Activated T-cell treated with anti-CD3 and anti-CD28 coated beads, Interleukin-2, amount 50 U/mL, for 72 hours (primary cell): Measurements from ENCODE around the gene NDUFS3. TPM values are rescaled to one million over a fixed set of nuclear protein-coding genes. Genes with fewer than 3 reads are reported as not detected.
"Not testable (repeated sequence)": the region's sequence is repeated elsewhere in the genome, so short reads cannot be mapped to it uniquely, and the experiment has no call there.

Experiments used
- ATAC-seq, 2 donors: fragments of 150-1000 bp; cut with Tn5 transposase; replicated peaks in 1 of 2; 2 replicates each; pipeline ENCODE4 v1.10.0; 2021; ENCODE audit warnings: moderate library complexity in 2 of 2, mild to moderate bottlenecking in 1 of 2
- DNase-seq, 2 donors: peaks; one replicate each; pipeline ENCODE4 v3.0.0; 2021 to 2022; ENCODE audit warnings: mixed read lengths in 1 of 2
- H3K27ac Mint-ChIP-seq: one replicate; pipeline ENCODE4 v1.8.0; 2022; ENCODE audit warnings: mild to moderate bottlenecking, moderate library complexity, mixed read lengths
- H3K27me3 Mint-ChIP-seq: one replicate; pipeline ENCODE4 v1.8.0; 2022; ENCODE audit warnings: low read depth, mixed read lengths
- H3K36me3 Mint-ChIP-seq, 2 donors: one replicate each; pipeline ENCODE4 v1.8.0; 2022; ENCODE audit warnings: mixed read lengths in 2 of 2, mild to moderate bottlenecking in 1 of 2; ENCODE audit not compliant: insufficient read depth in 2 of 2
- H3K4me1 Mint-ChIP-seq: one replicate; pipeline ENCODE4 v1.8.0; 2022; ENCODE audit warnings: low read depth, mixed read lengths
- H3K4me3 Mint-ChIP-seq, 2 donors: one replicate each; pipeline ENCODE4 v1.8.0; 2022; ENCODE audit warnings: mild to moderate bottlenecking in 2 of 2, mixed read lengths in 2 of 2, moderate library complexity in 2 of 2
- H3K9me3 Mint-ChIP-seq, 2 donors: one replicate each; pipeline ENCODE4 v1.8.0; 2022; ENCODE audit warnings: mixed read lengths in 2 of 2
- total RNA-seq, 2 donors: library from RNA; stranded (reverse); gene quantifications; one replicate each; pipeline ENCODE4 v1.2.3, GENCODE V29; 2022

The NDUFS3 gene
- total RNA-seq: 10 to 100 TPM; 78.9 to 84.2 TPM

DNA sequence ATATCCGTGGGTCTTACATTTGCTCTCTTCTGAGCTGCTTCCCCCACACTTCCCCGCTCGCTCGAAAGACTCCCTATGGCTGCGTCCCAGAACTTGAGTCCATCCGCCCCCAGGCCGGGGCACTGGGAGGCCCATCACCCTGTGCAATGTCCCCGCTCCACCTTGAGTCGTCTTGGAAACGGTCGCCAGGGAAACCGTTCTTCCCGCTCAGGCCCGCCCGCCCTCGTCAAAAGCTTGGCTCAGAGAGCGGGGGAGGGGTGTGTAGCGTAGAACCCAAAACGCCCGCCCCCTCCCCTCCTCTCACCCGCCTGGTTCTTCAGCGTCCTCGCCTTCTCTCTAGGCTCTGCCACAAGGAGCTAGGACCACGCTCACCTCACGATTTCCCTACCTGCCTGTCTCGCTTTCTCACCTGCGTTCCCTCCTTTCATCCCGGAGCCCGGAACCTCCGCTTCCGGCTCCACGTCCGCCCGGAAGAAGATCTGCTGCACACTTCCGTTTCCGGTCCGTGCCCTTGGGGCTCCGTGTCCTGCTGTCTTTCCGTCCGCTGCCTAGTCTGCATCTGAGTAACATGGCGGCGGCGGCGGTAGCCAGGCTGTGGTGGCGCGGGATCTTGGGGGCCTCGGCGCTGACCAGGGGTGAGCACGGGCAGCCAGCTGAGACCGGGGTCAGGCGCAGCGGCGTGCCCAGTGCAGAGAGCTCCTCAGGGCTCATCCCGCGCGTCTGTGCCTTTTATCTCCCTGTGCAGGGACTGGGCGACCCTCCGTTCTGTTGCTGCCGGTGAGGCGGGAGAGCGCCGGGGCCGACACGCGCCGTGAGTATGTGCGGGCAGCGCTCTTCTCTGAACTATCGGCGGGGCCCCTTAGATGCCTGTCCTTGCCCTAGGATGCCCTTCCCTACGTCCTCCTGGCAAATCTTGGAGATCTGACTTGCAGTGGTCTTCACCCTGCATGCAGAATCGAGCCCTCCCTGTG lies at the start of gene NDUFS3, which contains the start of gene KBTBD4:
TSS of gene NDUFS3 (plus strand) at position 551 of the 971 bp plus-strand sequence. CDS start at position 569, 18 bp downstream.
TSS of gene KBTBD4 (minus strand) at position 447 of the 971 bp plus-strand sequence. CDS start at position 428, 19 bp downstream.
- Mint-ChIP-seq H3K4me3 (peak within 1 kb of the TSS; percentile 90 to 94), H3K36me3 (peaks cover 10 to 21% of the 10 kb centered on the region in 2 donors), H3K27ac (peak within 1 kb of the TSS; percentile 97), H3K27me3 (no peaks in the 10 kb centered on the region), H3K4me1 (peaks cover 43% of the 10 kb centered on the region), H3K9me3 (no peaks in the 10 kb centered on the region)
- ATAC-seq (peak; percentile 97), DNase-seq (peak; percentile 88 to 92)

- Mint-ChIP-seq H3K36me3 (peaks cover 0 to 3% of the 10 kb centered on the region in 2 donors), H3K27ac (peak overlapping the region; percentile 86), H3K9me3 (no peaks in the 10 kb centered on the region), H3K4me3 (no peak overlapping the region), H3K4me1 (peaks cover 72% of the 10 kb centered on the region), H3K27me3 (no peaks in the 10 kb centered on the region)
- ATAC-seq: no peak
- no peak for DNase-seq
Measured at GRCh38 chr11:47529951-47530350, 48.9 kb upstream of the NDUFS3 start.

DNA sequence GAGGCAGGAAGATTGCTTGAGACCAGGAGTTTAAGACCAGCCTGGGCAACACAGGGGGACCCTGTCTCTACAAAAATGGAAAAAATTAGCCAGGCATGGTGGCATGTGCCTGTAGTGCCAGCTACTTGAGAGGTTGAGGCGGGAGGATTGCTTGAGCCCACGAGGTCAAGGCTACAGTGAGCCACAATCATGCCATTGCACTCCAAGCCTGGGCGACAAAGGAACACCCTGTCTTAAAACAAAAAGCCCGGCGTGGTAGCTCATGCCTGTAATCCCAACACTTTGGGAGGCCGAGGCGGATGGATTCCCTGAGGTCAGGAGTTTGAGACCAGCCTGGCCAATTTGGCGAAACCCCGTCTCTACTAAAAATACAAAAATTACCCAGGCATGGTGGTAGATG lies 48.2 kb upstream of the NDUFS3 start:
- Mint-ChIP-seq H3K4me1 (peaks cover 69% of the 10 kb centered on the region), H3K27ac (peak overlapping the region; percentile 86)
- not testable (repeated sequence) for H3K4me3 Mint-ChIP-seq, H3K27me3 Mint-ChIP-seq, ATAC-seq, H3K36me3 Mint-ChIP-seq, H3K9me3 Mint-ChIP-seq, DNase-seq

- H3K9me3 Mint-ChIP-seq: no peaks in the 10 kb centered on the region
- no peak overlapping the region for H3K27ac Mint-ChIP-seq
- no peak overlapping the region for H3K4me3 Mint-ChIP-seq
- ATAC-seq (no peak), DNase-seq (no peak)
- no peaks in the 10 kb centered on the region for H3K27me3 Mint-ChIP-seq
- H3K36me3 Mint-ChIP-seq: peaks cover 0 to 7% of the 10 kb centered on the region in 2 donors
- peaks cover 60% of the 10 kb centered on the region for H3K4me1 Mint-ChIP-seq
Measured at GRCh38 chr11:47531666-47532065, 47.2 kb upstream of the NDUFS3 start.

GRCh38 chr11:47532597-47533213 lies 46.2 kb upstream of the NDUFS3 start:
- Mint-ChIP-seq H3K4me3 (no peak overlapping the region), H3K27me3 (no peaks in the 10 kb centered on the region), H3K27ac (peak overlapping the region; percentile 76), H3K36me3 (peaks cover 0 to 7% of the 10 kb centered on the region in 2 donors), H3K9me3 (no peaks in the 10 kb centered on the region), H3K4me1 (peaks cover 60% of the 10 kb centered on the region)
- DNase-seq (no peak), ATAC-seq (no peak)

- DNase-seq (no peak), ATAC-seq (no peak)
- Mint-ChIP-seq H3K27ac (no peak overlapping the region), H3K9me3 (no peaks in the 10 kb centered on the region), H3K27me3 (no peaks in the 10 kb centered on the region), H3K4me1 (peaks cover 61% of the 10 kb centered on the region), H3K4me3 (no peak overlapping the region), H3K36me3 (peaks cover 0 to 7% of the 10 kb centered on the region in 2 donors)
Measured at GRCh38 chr11:47533690-47534151, 45.2 kb upstream of the NDUFS3 start.

DNA sequence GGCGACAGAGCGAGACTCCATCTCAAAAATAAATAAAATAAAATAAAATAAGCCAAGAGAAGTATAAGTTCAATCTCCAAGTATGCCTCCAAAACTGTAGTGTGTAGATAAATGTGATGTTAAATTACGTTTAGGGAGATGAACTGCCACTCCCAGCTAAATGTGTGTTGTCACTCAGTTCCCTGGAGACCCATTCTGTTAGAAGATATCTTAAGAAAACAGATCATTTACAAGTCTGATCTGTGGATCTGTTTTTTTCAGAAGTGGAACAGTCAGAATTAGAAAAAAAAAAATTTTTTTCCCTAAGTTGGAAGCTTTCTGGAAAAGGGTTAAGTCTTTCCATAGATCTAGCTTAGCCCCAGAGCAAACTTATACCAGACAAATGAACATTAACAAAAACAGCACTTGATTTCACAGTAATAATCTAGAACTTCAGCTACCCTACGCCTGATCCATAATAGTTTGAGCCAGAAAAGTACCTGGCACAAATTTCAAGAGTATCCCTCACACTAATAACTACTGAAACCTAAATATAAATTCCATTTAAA lies 44.1 kb upstream of the NDUFS3 start:
- Mint-ChIP-seq H3K36me3 (peaks cover 1 to 9% of the 10 kb centered on the region in 2 donors), H3K9me3 (no peaks in the 10 kb centered on the region), H3K27me3 (no peaks in the 10 kb centered on the region), H3K4me1 (peaks cover 64% of the 10 kb centered on the region), H3K27ac (peak overlapping the region; percentile 76), H3K4me3 (no peak overlapping the region)
- ATAC-seq (no peak), DNase-seq (no peak)

DNA sequence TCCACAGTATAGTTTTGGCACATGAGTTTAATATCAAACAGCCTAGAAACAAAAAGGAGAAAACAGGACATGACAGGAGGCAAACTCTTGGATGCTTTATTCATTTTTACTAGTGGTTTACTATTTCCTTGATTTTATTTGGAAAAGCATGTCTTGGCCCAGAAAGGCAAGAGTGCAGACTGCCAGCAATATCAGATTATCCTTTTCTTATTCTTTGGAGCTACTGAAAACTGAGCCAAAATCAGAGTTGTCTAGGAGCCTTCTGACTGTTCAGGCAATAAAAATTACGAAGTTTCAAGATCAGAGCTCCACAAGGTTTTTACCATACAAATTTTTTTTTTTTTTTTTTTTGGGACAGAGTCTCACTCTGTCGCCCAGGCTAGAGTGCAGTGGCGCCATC lies 42.0 kb upstream of the NDUFS3 start:
- H3K9me3 Mint-ChIP-seq: no peaks in the 10 kb centered on the region
- peaks cover 73% of the 10 kb centered on the region for H3K4me1 Mint-ChIP-seq
- DNase-seq (no peak), ATAC-seq (no peak)
- no peaks in the 10 kb centered on the region for H3K27me3 Mint-ChIP-seq
- H3K4me3 Mint-ChIP-seq: no peak overlapping the region
- H3K27ac Mint-ChIP-seq: no peak overlapping the region
- H3K36me3 Mint-ChIP-seq: peaks cover 1 to 14% of the 10 kb centered on the region in 2 donors

DNA sequence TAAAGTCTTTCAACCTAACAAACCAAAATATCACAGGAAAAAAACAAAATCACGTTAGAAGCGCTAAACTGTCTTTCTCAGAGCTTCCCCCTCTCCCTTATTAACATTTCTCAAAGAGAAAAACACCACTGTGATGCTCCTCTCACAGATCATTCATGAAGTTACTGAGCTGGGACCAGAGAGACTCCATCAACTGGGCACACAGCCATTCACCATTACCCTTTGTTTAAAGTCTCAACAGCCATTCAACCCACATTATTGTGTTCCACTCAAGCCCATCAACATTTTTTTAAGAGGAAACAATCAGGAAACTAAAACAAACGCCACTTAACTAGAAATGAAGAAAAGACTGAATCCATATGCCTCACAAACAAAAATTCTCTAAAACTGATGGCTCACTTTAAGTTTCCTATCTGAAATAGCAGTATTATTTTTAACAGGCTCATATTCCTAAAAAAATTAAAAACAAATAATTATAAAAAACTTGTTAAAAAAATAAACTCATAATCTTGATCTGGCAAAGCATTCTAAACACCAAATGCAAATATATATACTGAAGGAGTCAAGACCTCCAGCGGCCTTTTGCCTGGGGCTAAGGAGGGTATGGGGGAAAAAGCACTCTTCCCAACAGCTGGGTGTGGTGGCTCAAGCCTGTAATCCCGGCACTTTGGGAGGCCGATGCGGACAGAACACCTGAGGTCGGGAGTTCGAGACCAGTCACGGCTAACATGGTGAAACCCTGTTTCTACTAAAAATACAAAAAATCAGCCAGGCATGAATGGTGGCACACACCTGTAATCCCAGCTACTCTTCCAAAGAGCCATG lies 39.9 kb upstream of the NDUFS3 start:
- H3K36me3 Mint-ChIP-seq: peaks cover 1 to 14% of the 10 kb centered on the region in 2 donors
- DNase-seq (no peak), ATAC-seq (no peak)
- H3K9me3 Mint-ChIP-seq: no peaks in the 10 kb centered on the region
- no peak overlapping the region for H3K4me3 Mint-ChIP-seq
- peak overlapping the region; percentile 98 for H3K27ac Mint-ChIP-seq
- H3K27me3 Mint-ChIP-seq: no peaks in the 10 kb centered on the region
- peaks cover 70% of the 10 kb centered on the region for H3K4me1 Mint-ChIP-seq

DNA sequence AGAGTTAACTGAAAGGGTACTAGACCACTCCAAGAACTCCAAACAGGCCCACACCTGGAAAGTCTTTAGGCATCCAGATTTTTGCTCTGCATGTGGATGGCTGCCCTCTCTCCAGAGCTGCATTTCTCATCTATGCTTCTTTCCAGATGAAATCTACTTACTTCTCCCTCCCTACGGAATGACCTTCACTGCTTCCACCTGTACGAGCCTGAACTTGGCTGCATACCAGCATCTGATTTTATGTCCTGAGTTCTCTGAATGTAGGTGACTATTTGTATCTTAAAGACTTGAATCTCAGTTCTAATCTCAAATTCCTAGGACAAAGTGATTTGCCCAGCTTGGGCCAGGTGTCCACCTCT lies 39.2 kb upstream of the NDUFS3 start:
- peak overlapping the region; percentile 4 to 81 for H3K4me3 Mint-ChIP-seq
- no peak for DNase-seq
- peaks cover 1 to 14% of the 10 kb centered on the region in 2 donors for H3K36me3 Mint-ChIP-seq
- H3K4me1 Mint-ChIP-seq: peaks cover 72% of the 10 kb centered on the region
- ATAC-seq: no peak
- no peaks in the 10 kb centered on the region for H3K27me3 Mint-ChIP-seq
- H3K9me3 Mint-ChIP-seq: no peaks in the 10 kb centered on the region
- peak overlapping the region; percentile 98 for H3K27ac Mint-ChIP-seq

GRCh38 chr11:47541070-47541469 lies 37.8 kb upstream of the NDUFS3 start:
- DNase-seq: no peak
- peak overlapping the region; percentile 98 for H3K27ac Mint-ChIP-seq
- H3K27me3 Mint-ChIP-seq: no peaks in the 10 kb centered on the region
- peak overlapping the region; percentile 70 to 81 for H3K4me3 Mint-ChIP-seq
- no peak for ATAC-seq
- H3K36me3 Mint-ChIP-seq: peaks cover 1 to 9% of the 10 kb centered on the region in 2 donors
- H3K4me1 Mint-ChIP-seq: peaks cover 71% of the 10 kb centered on the region
- no peaks in the 10 kb centered on the region for H3K9me3 Mint-ChIP-seq

DNA sequence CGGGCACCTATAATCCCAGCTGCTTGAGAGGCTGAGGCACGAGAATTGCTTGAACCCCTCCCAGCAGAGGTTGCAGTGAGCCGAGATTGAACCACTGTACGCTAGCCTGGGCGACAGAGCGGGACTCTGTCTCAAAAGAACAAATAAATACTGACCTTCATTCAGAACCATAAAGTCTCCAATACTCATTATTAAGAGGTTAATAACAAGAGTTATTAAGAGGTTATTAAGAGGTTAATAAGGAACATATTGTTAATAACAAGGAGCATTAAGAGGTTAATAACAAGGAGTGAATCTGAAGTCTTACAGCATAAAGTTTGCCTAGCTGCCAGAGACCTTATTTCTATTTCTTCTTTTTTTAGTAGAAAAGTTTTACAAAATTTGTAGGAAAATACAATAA lies 33.6 kb upstream of the NDUFS3 start:
- Mint-ChIP-seq H3K4me1 (peaks cover 77% of the 10 kb centered on the region), H3K4me3 (no peak overlapping the region), H3K36me3 (peaks cover 3 to 9% of the 10 kb centered on the region in 2 donors), H3K9me3 (no peaks in the 10 kb centered on the region), H3K27ac (no peak overlapping the region), H3K27me3 (no peaks in the 10 kb centered on the region)
- ATAC-seq: no peak
- DNase-seq: no peak
